Ishikawa (cell line): Measurements from ENCODE around the gene DGCR8.
A peak's percentile ranks its signal among the peaks of the same experiment; 100 is the strongest.

Source experiments
- CEBPB ChIP-seq: IDR thresholded peaks from 2 replicates; pipeline ENCODE4 v1.6.1; 2012
- CREB1 ChIP-seq: IDR thresholded peaks from 2 replicates; pipeline ENCODE4 v1.6.1; 2012; ENCODE audit warnings: low read depth
- EGR1 ChIP-seq: IDR thresholded peaks from 2 replicates; pipeline ENCODE4 v1.6.1; 2012
- EP300 ChIP-seq: IDR thresholded peaks from 2 replicates; pipeline ENCODE4 v1.6.1; 2012; ENCODE audit warnings: borderline replicate concordance
- FOXM1 ChIP-seq: IDR thresholded peaks from 2 replicates; pipeline ENCODE4 v1.6.1; 2012; ENCODE audit warnings: low read depth, borderline replicate concordance
- MAX ChIP-seq: IDR thresholded peaks from 2 replicates; pipeline ENCODE4 v1.6.1; 2012
- NFIC ChIP-seq: IDR thresholded peaks from 2 replicates; pipeline ENCODE4 v1.6.1; 2012
- RAD21 ChIP-seq: IDR thresholded peaks from 2 replicates; pipeline ENCODE4 v1.6.1; 2012; ENCODE audit warnings: low read depth
- TAF1 ChIP-seq: IDR thresholded peaks from 2 replicates; pipeline ENCODE4 v1.6.1; 2012; ENCODE audit warnings: low read depth, mild to moderate bottlenecking
- TCF12 ChIP-seq: IDR thresholded peaks from 2 replicates; pipeline ENCODE4 v1.6.1; 2012; ENCODE audit warnings: low read depth
- TEAD4 ChIP-seq: IDR thresholded peaks from 2 replicates; pipeline ENCODE4 v1.6.1; 2012
- YY1 ChIP-seq: IDR thresholded peaks from 2 replicates; pipeline ENCODE4 v1.6.1; 2012; ENCODE audit warnings: low read depth
- ZBTB7A ChIP-seq: IDR thresholded peaks from 2 replicates; pipeline ENCODE4 v1.6.1; 2012; ENCODE audit warnings: low read depth
- TF ChIP-seq, protein P1 (sequence below): IDR thresholded peaks from 2 replicates; pipeline ENCODE4 v1.6.1; 2012
- TF ChIP-seq, protein P2 (sequence below): IDR thresholded peaks from 2 replicates; pipeline ENCODE4 v1.6.1; 2012; ENCODE audit warnings: low read depth, mild to moderate bottlenecking

DGCR8 gene

GRCh38 chr22:20153945-20154344, 73.9 kb downstream of the DGCR8 start:
- TF ChIP-seq FOXM1 = no peak
- no peak for TF ChIP-seq ZBTB7A
- no peak for TF ChIP-seq TEAD4
- TF ChIP-seq EGR1 = no peak

DNA sequence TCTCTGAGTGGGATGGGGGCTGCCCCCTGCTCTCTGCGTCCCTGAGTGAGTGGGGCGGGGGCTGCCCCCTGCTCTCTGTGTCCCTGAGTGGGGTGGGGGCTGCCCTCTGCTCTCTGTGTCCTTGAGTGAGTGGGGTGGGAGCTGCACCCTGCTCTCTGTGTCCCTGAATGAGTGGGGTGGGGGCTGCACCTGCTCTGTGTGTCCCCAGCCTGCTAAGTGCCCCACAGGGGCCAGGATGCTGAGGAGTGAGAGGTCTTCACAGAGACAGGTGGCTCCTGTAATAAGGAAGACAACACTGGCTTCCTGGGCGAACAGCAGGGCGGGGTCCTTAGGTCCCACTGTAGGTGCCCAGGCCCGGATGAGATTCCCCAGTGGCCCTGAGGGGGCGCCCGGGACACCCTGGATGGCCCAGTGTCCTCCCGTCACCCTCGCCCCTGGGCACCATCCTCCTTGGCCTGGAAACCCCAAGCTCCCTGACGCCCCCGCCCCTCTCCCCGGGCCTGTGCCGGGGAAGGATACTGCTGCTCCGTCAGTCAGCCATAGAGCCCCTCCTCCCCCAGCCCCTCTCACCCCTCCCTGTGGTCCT, 74.7 kb downstream of the DGCR8 start:
- TF ChIP-seq ZBTB7A (no peak), CREB1 (no peak), EGR1 (no peak), NFIC (no peak), FOXM1 (no peak), MAX (no peak), EP300 (no peak), TEAD4 (no peak), YY1 (no peak), TCF12 (no peak)
- TF ChIP-seq, protein P1, sequence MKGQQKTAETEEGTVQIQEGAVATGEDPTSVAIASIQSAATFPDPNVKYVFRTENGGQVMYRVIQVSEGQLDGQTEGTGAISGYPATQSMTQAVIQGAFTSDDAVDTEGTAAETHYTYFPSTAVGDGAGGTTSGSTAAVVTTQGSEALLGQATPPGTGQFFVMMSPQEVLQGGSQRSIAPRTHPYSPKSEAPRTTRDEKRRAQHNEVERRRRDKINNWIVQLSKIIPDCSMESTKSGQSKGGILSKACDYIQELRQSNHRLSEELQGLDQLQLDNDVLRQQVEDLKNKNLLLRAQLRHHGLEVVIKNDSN = no peak
- TF ChIP-seq, protein P2, sequence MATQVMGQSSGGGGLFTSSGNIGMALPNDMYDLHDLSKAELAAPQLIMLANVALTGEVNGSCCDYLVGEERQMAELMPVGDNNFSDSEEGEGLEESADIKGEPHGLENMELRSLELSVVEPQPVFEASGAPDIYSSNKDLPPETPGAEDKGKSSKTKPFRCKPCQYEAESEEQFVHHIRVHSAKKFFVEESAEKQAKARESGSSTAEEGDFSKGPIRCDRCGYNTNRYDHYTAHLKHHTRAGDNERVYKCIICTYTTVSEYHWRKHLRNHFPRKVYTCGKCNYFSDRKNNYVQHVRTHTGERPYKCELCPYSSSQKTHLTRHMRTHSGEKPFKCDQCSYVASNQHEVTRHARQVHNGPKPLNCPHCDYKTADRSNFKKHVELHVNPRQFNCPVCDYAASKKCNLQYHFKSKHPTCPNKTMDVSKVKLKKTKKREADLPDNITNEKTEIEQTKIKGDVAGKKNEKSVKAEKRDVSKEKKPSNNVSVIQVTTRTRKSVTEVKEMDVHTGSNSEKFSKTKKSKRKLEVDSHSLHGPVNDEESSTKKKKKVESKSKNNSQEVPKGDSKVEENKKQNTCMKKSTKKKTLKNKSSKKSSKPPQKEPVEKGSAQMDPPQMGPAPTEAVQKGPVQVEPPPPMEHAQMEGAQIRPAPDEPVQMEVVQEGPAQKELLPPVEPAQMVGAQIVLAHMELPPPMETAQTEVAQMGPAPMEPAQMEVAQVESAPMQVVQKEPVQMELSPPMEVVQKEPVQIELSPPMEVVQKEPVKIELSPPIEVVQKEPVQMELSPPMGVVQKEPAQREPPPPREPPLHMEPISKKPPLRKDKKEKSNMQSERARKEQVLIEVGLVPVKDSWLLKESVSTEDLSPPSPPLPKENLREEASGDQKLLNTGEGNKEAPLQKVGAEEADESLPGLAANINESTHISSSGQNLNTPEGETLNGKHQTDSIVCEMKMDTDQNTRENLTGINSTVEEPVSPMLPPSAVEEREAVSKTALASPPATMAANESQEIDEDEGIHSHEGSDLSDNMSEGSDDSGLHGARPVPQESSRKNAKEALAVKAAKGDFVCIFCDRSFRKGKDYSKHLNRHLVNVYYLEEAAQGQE = no peak

- TF ChIP-seq FOXM1 (no peak), MAX (peak; percentile 68)
Observed at GRCh38 chr22:20155330-20156041, 75.4 kb downstream of the DGCR8 start.

DNA sequence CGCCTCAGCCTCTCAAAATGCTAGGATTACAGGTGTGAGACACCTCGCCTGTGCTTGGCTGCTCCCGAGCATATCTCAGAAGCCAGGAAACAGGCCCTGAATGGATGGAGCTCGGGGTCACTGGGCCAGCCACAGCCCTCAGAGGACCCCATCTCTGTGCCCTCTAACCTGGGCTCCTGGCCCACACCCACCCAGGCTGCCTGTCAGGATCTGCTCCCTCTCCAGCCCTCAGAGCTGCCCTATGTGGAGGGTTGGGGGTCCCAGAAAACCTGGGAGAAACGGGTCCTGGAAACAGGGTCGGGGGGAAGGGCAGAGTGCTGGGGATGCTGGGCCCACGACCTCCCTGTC, 76.0 kb downstream of the DGCR8 start:
- no peak for TF ChIP-seq TEAD4
- TF ChIP-seq, protein P2 = no peak
- TF ChIP-seq EGR1 = no peak
- TF ChIP-seq YY1 = no peak
- no peak for TF ChIP-seq CEBPB
- TF ChIP-seq TAF1 = no peak
- TF ChIP-seq TCF12 = no peak
- no peak for TF ChIP-seq NFIC
- no peak for TF ChIP-seq EP300
- no peak for TF ChIP-seq ZBTB7A
- no peak for TF ChIP-seq RAD21
- TF ChIP-seq, protein P1 = no peak
- TF ChIP-seq FOXM1 = no peak
- no peak for TF ChIP-seq CREB1
- TF ChIP-seq MAX = no peak

GRCh38 chr22:20156611-20157429, 76.8 kb downstream of the DGCR8 start:
- TF ChIP-seq RAD21 (peak; percentile 99), CREB1 (no peak)
